UCSD-AML1 (cell line): ENCODE measurements around the gene ZNF670.
"Not testable (repeated sequence)": the region's sequence is repeated elsewhere in the genome, so short reads cannot be mapped to it uniquely, and the experiment has no call there.

Experiments
- DNase-seq: peaks from one replicate; lab custom pipeline; 2025; ENCODE audit not compliant: unreplicated experiment; lab: John Stamatoyannopoulos, UW

Gene ZNF670

GRCh38 chr1:247047702-247048101, 30.9 kb downstream of the ZNF670 start:
- DNase-seq, result no peak

- DNase-seq, result no peak
These were observed 31.4 kb downstream of the ZNF670 start for GRCh38 chr1:247047260-247047659.

GRCh38 chr1:247043406-247043805, 35.2 kb downstream of the ZNF670 start:
- no peak for DNase-seq

GRCh38 chr1:247037511-247038320, 40.9 kb downstream of the ZNF670 start:
- DNase-seq, result no peak

- not testable (repeated sequence) for DNase-seq
These were observed 46.3 kb downstream of the ZNF670 start for GRCh38 chr1:247032306-247032705.
